ENCODE results near the gene DPM3. TPM values are rescaled to one million over a fixed set of nuclear protein-coding genes. Genes with fewer than 3 reads are reported as not detected.

The DPM3 gene
- total RNA-seq, 1 experiment from 2014 or later = 27.8 TPM

GRCh38 chr1:155134880-155135414 is 5.4 kb downstream of the DPM3 start:
- TSS peak; percentile 75 for BruUV-seq (replicated peaks)
- ChIA-PET CTCF (interaction anchor here (1.0 to 1.7 kb wide), 5 partner anchors 9 to 50 kb away, joined by 3 to 17 read pairs (median 7); partner anchors contain the start of gene KRTCAP2), POLR2A (interaction anchor here (0.5 to 1.0 kb wide), 4 partner anchors 9 to 135 kb away, joined by 3 to 7 read pairs (median 4); no protein-coding TSS in a partner anchor)
- peaks cover 18% of the 10 kb centered on the region for H3K4me1 ChIP-seq
- DNase-seq = peak; percentile 89 to 94
- H3K36me3 Mint-ChIP-seq (ENCODE audit: insufficient read depth, unreplicated experiment) = peaks cover 67% of the 10 kb centered on the region
- H3K9me3 ChIP-seq = no peaks in the 10 kb centered on the region
- H3K4me3 Mint-ChIP-seq (ENCODE audit: unreplicated experiment) = peak overlapping the region; percentile 81
- H3K27ac Mint-ChIP-seq (ENCODE audit: unreplicated experiment) = peak overlapping the region; percentile 86
- no peaks in the 10 kb centered on the region for H3K27me3 Mint-ChIP-seq (ENCODE audit: insufficient read depth, unreplicated experiment)
- peak overlapping the region; percentile 84 for H3K4me3 ChIP-seq (ENCODE audit: low read depth, low read length)
- TF ChIP-seq CTCF (IDR thresholded peaks at IDR 0.05; ENCODE audit: insufficient read depth in 1 of 2, low read depth in 1 of 2, low read length in 1 of 2, severe bottlenecking in 1 of 2, unreplicated experiment in 1 of 2) = no peak
- H3K4me1 Mint-ChIP-seq (ENCODE audit: low read depth, unreplicated experiment) = peaks cover 26% of the 10 kb centered on the region
- no peaks in the 10 kb centered on the region for H3K27me3 ChIP-seq (replicated peaks; ENCODE audit: control insufficient read depth, insufficient read depth, low read length)
- H3K9me3 Mint-ChIP-seq (ENCODE audit: unreplicated experiment) = no peaks in the 10 kb centered on the region
- intact Hi-C loops (cut with micrococcal nuclease; ENCODE audit: unreplicated experiment) = loop anchor here (1.0 to 2.0 kb wide), 3 partner anchors 9 to 40 kb away; no protein-coding TSS in a partner anchor
- peaks cover 16% of the 10 kb centered on the region for H3K36me3 ChIP-seq (ENCODE audit: control insufficient read depth, insufficient read depth, low read length)

GRCh38 chr1:155134322-155134721 is 6.0 kb downstream of the DPM3 start:
- DNase-seq = no peak
- ChIA-PET POLR2A (interaction anchor here (0.6 kb wide), 1 partner anchor 135 kb away, joined by 3 read pairs; no protein-coding TSS in a partner anchor), CTCF (interaction anchor here (1.0 to 1.7 kb wide), 5 partner anchors 8 to 49 kb away, joined by 3 to 17 read pairs (median 7); partner anchors contain the start of gene KRTCAP2)
- peak overlapping the region; percentile 84 for H3K4me3 ChIP-seq (ENCODE audit: low read depth, low read length)
- H3K27ac Mint-ChIP-seq (ENCODE audit: unreplicated experiment) = peak overlapping the region; percentile 86
- no peaks in the 10 kb centered on the region for H3K27me3 Mint-ChIP-seq (ENCODE audit: insufficient read depth, unreplicated experiment)
- no peaks in the 10 kb centered on the region for H3K9me3 Mint-ChIP-seq (ENCODE audit: unreplicated experiment)
- peaks cover 70% of the 10 kb centered on the region for H3K36me3 Mint-ChIP-seq (ENCODE audit: insufficient read depth, unreplicated experiment)
- no TSS peak for BruUV-seq (replicated peaks)
- no peaks in the 10 kb centered on the region for H3K9me3 ChIP-seq
- peaks cover 16% of the 10 kb centered on the region for H3K36me3 ChIP-seq (ENCODE audit: control insufficient read depth, insufficient read depth, low read length)
- intact Hi-C loops (cut with micrococcal nuclease; ENCODE audit: unreplicated experiment) = loop anchor here (2.0 kb wide), 2 partner anchors 32 to 40 kb away; no protein-coding TSS in a partner anchor
- no peak for TF ChIP-seq CTCF (IDR thresholded peaks at IDR 0.05; ENCODE audit: insufficient read depth in 1 of 2, low read depth in 1 of 2, low read length in 1 of 2, severe bottlenecking in 1 of 2, unreplicated experiment in 1 of 2)
- H3K4me1 ChIP-seq = peaks cover 23% of the 10 kb centered on the region
- no peaks in the 10 kb centered on the region for H3K27me3 ChIP-seq (replicated peaks; ENCODE audit: control insufficient read depth, insufficient read depth, low read length)
- peak overlapping the region; percentile 81 for H3K4me3 Mint-ChIP-seq (ENCODE audit: unreplicated experiment)
- H3K4me1 Mint-ChIP-seq (ENCODE audit: low read depth, unreplicated experiment) = peaks cover 26% of the 10 kb centered on the region

GRCh38 chr1:155133799-155134281 is 6.5 kb downstream of the DPM3 start:
- no peak for TF ChIP-seq CTCF (IDR thresholded peaks at IDR 0.05; ENCODE audit: insufficient read depth in 1 of 2, low read depth in 1 of 2, low read length in 1 of 2, severe bottlenecking in 1 of 2, unreplicated experiment in 1 of 2)
- DNase-seq = no peak
- Mint-ChIP-seq H3K27me3 (ENCODE audit: insufficient read depth, unreplicated experiment) (no peaks in the 10 kb centered on the region), H3K4me3 (ENCODE audit: unreplicated experiment) (no peak overlapping the region), H3K36me3 (ENCODE audit: insufficient read depth, unreplicated experiment) (peaks cover 70% of the 10 kb centered on the region), H3K4me1 (ENCODE audit: low read depth, unreplicated experiment) (peaks cover 26% of the 10 kb centered on the region), H3K27ac (ENCODE audit: unreplicated experiment) (peak overlapping the region; percentile 86), H3K9me3 (ENCODE audit: unreplicated experiment) (no peaks in the 10 kb centered on the region)
- Histone ChIP-seq H3K36me3 (ENCODE audit: control insufficient read depth, insufficient read depth, low read length) (peaks cover 16% of the 10 kb centered on the region), H3K9me3 (no peaks in the 10 kb centered on the region), H3K4me1 (peaks cover 27% of the 10 kb centered on the region), H3K27me3 (replicated peaks; ENCODE audit: control insufficient read depth, insufficient read depth, low read length) (no peaks in the 10 kb centered on the region), H3K4me3 (ENCODE audit: low read depth, low read length) (peak overlapping the region; percentile 5; the same call in 1 of the 2 replicates)
- POLR2A ChIA-PET = no interaction called here
- BruUV-seq (replicated peaks) = no TSS peak
- intact Hi-C loops (cut with micrococcal nuclease; ENCODE audit: unreplicated experiment) = loop anchor here (2.0 kb wide), 2 partner anchors 33 to 39 kb away; no protein-coding TSS in a partner anchor
- CTCF ChIA-PET = interaction anchor here (1.2 to 1.6 kb wide), 2 partner anchors 34 to 39 kb away, joined by 3 to 8 read pairs; partner anchors contain the start of gene KRTCAP2

All from Caco-2 (cell line).